Measurements from ENCODE around the gene EIPR1. TPM values are rescaled to one million over a fixed set of nuclear protein-coding genes. Genes with fewer than 3 reads are reported as not detected.

Gene EIPR1
- total and polyA plus RNA-seq, 2 of the 13 experiments (the other 11 are each of a cell fraction or from before 2014, with no cell fraction given), result 70.0 to 96.3 TPM

GRCh38 chr2:3379647-3380534 lies 2.3 kb upstream of the EIPR1 start, which contains the start of gene TRAPPC12 (continued):
- no peak for TF ChIP-seq CEBPZ (IDR thresholded peaks at IDR 0.05; ENCODE audit: low read length)
- TF ChIP-seq ZFAT (CRISPR knock-in tag; conservative IDR thresholded peaks at IDR 0.05), result peak; percentile 90
- no peak for TF ChIP-seq NONO (IDR thresholded peaks at IDR 0.05)
- TF ChIP-seq NONO (CRISPR knock-in tag; conservative IDR thresholded peaks at IDR 0.05), result peak; percentile 97
- no peak for TF ChIP-seq ZNF75D (CRISPR knock-in tag; IDR thresholded peaks at IDR 0.05; ENCODE audit: borderline replicate concordance)
- peak; percentile 64; the same call in 1 of the 2 replicates for TF ChIP-seq HMG20A (CRISPR knock-in tag; IDR thresholded peaks at IDR 0.05; ENCODE audit: borderline replicate concordance)
- peak; percentile 99 for TF ChIP-seq HDAC1 (CRISPR knock-in tag; IDR thresholded peaks at IDR 0.05)
- TF ChIP-seq ETV6 (CRISPR knock-in tag; conservative IDR thresholded peaks at IDR 0.05), result peak; percentile 89; the same call in 1 of the 2 replicates
- peak; percentile 48; the same call in 1 of the 2 replicates for TF ChIP-seq ATF6 (CRISPR knock-in tag; conservative IDR thresholded peaks at IDR 0.05)
- no peak; the same call in 1 of the 2 replicates for TF ChIP-seq HHEX (CRISPR knock-in tag; IDR thresholded peaks at IDR 0.05)
- TF ChIP-seq SRF (IDR thresholded peaks at IDR 0.05; ENCODE audit: low read depth, low read length), result peak; percentile 94
- TF ChIP-seq ZNF124 (CRISPR knock-in tag; IDR thresholded peaks at IDR 0.05), result peak; percentile 81
- no peak for TF ChIP-seq ZNF207 (IDR thresholded peaks at IDR 0.05; ENCODE audit: borderline replicate concordance)
- TF ChIP-seq ZNF235 (CRISPR knock-in tag; IDR thresholded peaks at IDR 0.05; ENCODE audit: borderline replicate concordance), result peak; percentile 99; the same call in 1 of the 2 replicates
- TF ChIP-seq ETV5 (CRISPR knock-in tag; IDR thresholded peaks at IDR 0.05; ENCODE audit: borderline replicate concordance), result peak; percentile 94
- TF ChIP-seq ATRX (CRISPR knock-in tag; IDR thresholded peaks at IDR 0.05; ENCODE audit: borderline replicate concordance), result no peak
- peak; percentile 95 for TF ChIP-seq ZNF883 (CRISPR knock-in tag; IDR thresholded peaks at IDR 0.05; ENCODE audit: not compliant biosample characterization)

Measured in HepG2 (cell line).